Peyer's patch (tissue), 4 donors: Measurements from ENCODE around the gene CCDC63. TPM values are rescaled to one million over a fixed set of nuclear protein-coding genes. Genes with fewer than 3 reads are reported as not detected.

Source experiments
- DNase-seq, 3 donors: peaks; one replicate each; pipeline ENCODE4 v3.0.0-alpha.2; 2017 to 2019
- H3K27ac ChIP-seq, 4 donors: fragments of 200-600 bp; sonication (generic); one replicate each; pipeline ENCODE4 v1.5.1; 2016 to 2019
- H3K27me3 ChIP-seq, 2 donors: fragments of 200-600 bp; sonication (generic); one replicate each; pipeline ENCODE4 v1.5.1; 2019
- H3K36me3 ChIP-seq, 3 donors: fragments of 200-600 bp; sonication (generic); one replicate each; pipeline ENCODE4 v1.5.1; 2016 to 2019
- H3K4me1 ChIP-seq, 4 donors: fragments of 200-600 bp; sonication (generic); one replicate each; pipeline ENCODE4 v1.5.1; 2016 to 2019
- H3K4me3 ChIP-seq, 4 donors: fragments of 200-600 bp; sonication (generic); 1 replicate in 3 of 4; 2 replicates in 1 of 4; pipeline ENCODE4 v1.5.1; 2016 to 2019; ENCODE audit warnings: mild to moderate bottlenecking in 1 of 4
- H3K9me3 ChIP-seq, 4 donors: fragments of 200-600 bp; sonication (generic); one replicate each; pipeline ENCODE4 v1.5.1; 2016 to 2019; ENCODE audit warnings: mild to moderate bottlenecking in 1 of 4
- CTCF ChIP-seq, 6 experiments: fragments of 450-650 bp in 4 of 6; fragments of 200-600 bp in 2 of 6; sonication (generic) in 1 of 6; IDR thresholded peaks; one replicate each; pipeline ENCODE4 v1.5.1; 2017 to 2019; ENCODE audit warnings: antibody characterized with exemption in 6 of 6, mild to moderate bottlenecking in 3 of 6, moderate library complexity in 1 of 6
- POLR2A ChIP-seq, 2 donors: fragments of 450-650 bp; IDR thresholded peaks; one replicate each; pipeline ENCODE4 v1.5.1; 2017; ENCODE audit warnings: antibody characterized with exemption in 2 of 2, mild to moderate bottlenecking in 2 of 2, moderate library complexity in 2 of 2
- total RNA-seq, 4 donors: library from RNA; depleted of rRNA; stranded (reverse); fragments of >200 nt; gene quantifications; one replicate each; pipeline ENCODE4 v1.1.0, GENCODE V29; 2016

Gene CCDC63
- total RNA-seq, 4 donors from 2014 or later, result not detected

GRCh38 chr12:110923192-110923591 lies 76.4 kb downstream of the CCDC63 start:
- TF ChIP-seq POLR2A (IDR thresholded peaks at IDR 0.05) (no peak), CTCF (IDR thresholded peaks at IDR 0.05) (no peak)
- DNase-seq, result no peak
- Histone ChIP-seq H3K27ac (no peak overlapping the region), H3K36me3 (no peaks in the 10 kb centered on the region), H3K9me3 (no peaks in the 10 kb centered on the region), H3K27me3 (no peaks in the 10 kb centered on the region), H3K4me3 (no peak overlapping the region), H3K4me1 (no peaks in the 10 kb centered on the region)

GRCh38 chr12:110923692-110924334 lies 77.0 kb downstream of the CCDC63 start:
- Histone ChIP-seq H3K36me3 (no peaks in the 10 kb centered on the region), H3K9me3 (no peaks in the 10 kb centered on the region), H3K27ac (no peak overlapping the region), H3K27me3 (no peaks in the 10 kb centered on the region), H3K4me1 (no peaks in the 10 kb centered on the region), H3K4me3 (no peak overlapping the region)
- DNase-seq, result no peak
- TF ChIP-seq CTCF (IDR thresholded peaks at IDR 0.05) (no peak), POLR2A (IDR thresholded peaks at IDR 0.05) (no peak)

DNA sequence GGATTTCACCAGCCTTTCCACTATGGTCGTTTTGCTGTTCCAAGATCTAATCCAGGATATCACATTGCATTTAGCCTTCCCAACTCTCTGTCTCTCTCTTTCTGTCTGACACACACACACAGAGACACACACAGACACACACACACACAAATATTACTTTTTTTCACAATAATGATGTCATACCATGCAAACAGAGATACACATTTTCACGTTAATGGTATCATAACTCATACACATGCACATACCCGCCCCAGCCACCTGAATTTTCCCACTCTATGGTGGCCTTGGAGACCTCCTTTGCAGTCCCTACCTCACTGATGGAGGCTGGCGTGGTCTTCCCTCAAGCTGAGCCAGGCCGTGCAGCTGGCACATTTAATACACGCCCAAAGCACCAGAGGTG lies 80.8 kb downstream of the CCDC63 start:
- TF ChIP-seq CTCF (IDR thresholded peaks at IDR 0.05) (no peak), POLR2A (IDR thresholded peaks at IDR 0.05) (no peak)
- Histone ChIP-seq H3K4me3 (no peak overlapping the region), H3K4me1 (no peaks in the 10 kb centered on the region), H3K27ac (no peak overlapping the region), H3K27me3 (no peaks in the 10 kb centered on the region), H3K36me3 (no peaks in the 10 kb centered on the region), H3K9me3 (no peaks in the 10 kb centered on the region)
- no peak for DNase-seq

DNA sequence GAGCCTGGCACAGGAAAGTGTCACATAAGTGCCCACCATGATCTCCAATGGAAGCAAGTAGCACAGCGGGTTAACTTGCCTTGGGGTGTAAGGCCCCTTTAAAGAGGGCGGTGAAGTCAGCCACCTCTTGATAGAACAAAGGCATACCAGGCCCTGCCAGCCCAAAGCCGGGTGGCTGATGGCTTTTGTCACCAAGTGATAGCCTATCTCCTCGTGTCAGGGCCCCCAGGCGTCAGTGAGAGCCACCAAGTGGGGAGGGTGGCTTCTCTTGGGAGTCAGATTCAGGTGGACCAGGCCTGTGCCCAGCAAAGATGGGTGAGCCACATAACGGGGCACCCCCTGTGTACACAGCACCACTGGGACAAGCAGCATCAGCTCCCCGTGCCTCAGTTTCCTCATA lies 81.9 kb downstream of the CCDC63 start:
- DNase-seq, result no peak
- no peak overlapping the region for H3K27ac ChIP-seq
- no peaks in the 10 kb centered on the region for H3K36me3 ChIP-seq
- H3K27me3 ChIP-seq, result no peaks in the 10 kb centered on the region
- no peaks in the 10 kb centered on the region for H3K9me3 ChIP-seq
- no peaks in the 10 kb centered on the region for H3K4me1 ChIP-seq
- no peak overlapping the region for H3K4me3 ChIP-seq
- TF ChIP-seq POLR2A (IDR thresholded peaks at IDR 0.05) (no peak), CTCF (IDR thresholded peaks at IDR 0.05) (no peak)

- no peak for DNase-seq
- Histone ChIP-seq H3K36me3 (no peaks in the 10 kb centered on the region), H3K4me3 (no peak overlapping the region), H3K4me1 (no peaks in the 10 kb centered on the region), H3K9me3 (no peaks in the 10 kb centered on the region), H3K27me3 (no peaks in the 10 kb centered on the region), H3K27ac (no peak overlapping the region)
- TF ChIP-seq CTCF (IDR thresholded peaks at IDR 0.05) (no peak), POLR2A (IDR thresholded peaks at IDR 0.05) (no peak)
These were observed 83.0 kb downstream of the CCDC63 start for GRCh38 chr12:110929818-110930217.
